HFF-Myc (cell line): Measurements from ENCODE around the gene FPGS.
A peak's percentile ranks its signal among the peaks of the same experiment; 100 is the strongest.

Source experiments
- DNase-seq: peaks from one replicate; pipeline ENCODE4 v3.0.0-alpha.2; 2011; ENCODE audit warnings: low read depth; ENCODE audit errors: extremely low read depth
- H3K4me3 ChIP-seq: replicated peaks from 2 replicates; pipeline ENCODE4 v1.5.1; 2011; ENCODE audit warnings: low read depth, mild to moderate bottlenecking, control low read depth, low read length
- TF ChIP-seq, protein P1 (sequence below): IDR thresholded peaks from 2 replicates; pipeline ENCODE4 v1.5.1; 2012; ENCODE audit warnings: mild to moderate bottlenecking, low read depth, low read length, control low read depth; ENCODE audit errors: missing control alignments

Gene FPGS

GRCh38 chr9:127785023-127785932, 17.4 kb upstream of the FPGS start:
- TF ChIP-seq, protein P1, sequence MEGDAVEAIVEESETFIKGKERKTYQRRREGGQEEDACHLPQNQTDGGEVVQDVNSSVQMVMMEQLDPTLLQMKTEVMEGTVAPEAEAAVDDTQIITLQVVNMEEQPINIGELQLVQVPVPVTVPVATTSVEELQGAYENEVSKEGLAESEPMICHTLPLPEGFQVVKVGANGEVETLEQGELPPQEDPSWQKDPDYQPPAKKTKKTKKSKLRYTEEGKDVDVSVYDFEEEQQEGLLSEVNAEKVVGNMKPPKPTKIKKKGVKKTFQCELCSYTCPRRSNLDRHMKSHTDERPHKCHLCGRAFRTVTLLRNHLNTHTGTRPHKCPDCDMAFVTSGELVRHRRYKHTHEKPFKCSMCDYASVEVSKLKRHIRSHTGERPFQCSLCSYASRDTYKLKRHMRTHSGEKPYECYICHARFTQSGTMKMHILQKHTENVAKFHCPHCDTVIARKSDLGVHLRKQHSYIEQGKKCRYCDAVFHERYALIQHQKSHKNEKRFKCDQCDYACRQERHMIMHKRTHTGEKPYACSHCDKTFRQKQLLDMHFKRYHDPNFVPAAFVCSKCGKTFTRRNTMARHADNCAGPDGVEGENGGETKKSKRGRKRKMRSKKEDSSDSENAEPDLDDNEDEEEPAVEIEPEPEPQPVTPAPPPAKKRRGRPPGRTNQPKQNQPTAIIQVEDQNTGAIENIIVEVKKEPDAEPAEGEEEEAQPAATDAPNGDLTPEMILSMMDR, result peak; percentile 74
- H3K4me3 ChIP-seq, result peak overlapping the region; percentile 86
- DNase-seq, result no peak

GRCh38 chr9:127785933-127786772, 16.5 kb upstream of the FPGS start, which contains the start of gene CDK9:
Gene CDK9 (plus strand): TSS chr9:127786034. CDS start chr9:127786149, 115 bp downstream.
- peak within 1 kb of the TSS; percentile 86 for H3K4me3 ChIP-seq
- TF ChIP-seq, protein P1, result no peak
- DNase-seq, result no peak

- DNase-seq, result no peak
- TF ChIP-seq, protein P1, result peak; percentile 40
- peak overlapping the region; percentile 86 for H3K4me3 ChIP-seq
These were observed 15.9 kb upstream of the FPGS start for GRCh38 chr9:127786773-127787104.

- H3K4me3 ChIP-seq, result no peak overlapping the region
- DNase-seq, result no peak
- TF ChIP-seq, protein P1, result no peak
These were observed 14.2 kb upstream of the FPGS start for GRCh38 chr9:127788337-127789011.

DNA sequence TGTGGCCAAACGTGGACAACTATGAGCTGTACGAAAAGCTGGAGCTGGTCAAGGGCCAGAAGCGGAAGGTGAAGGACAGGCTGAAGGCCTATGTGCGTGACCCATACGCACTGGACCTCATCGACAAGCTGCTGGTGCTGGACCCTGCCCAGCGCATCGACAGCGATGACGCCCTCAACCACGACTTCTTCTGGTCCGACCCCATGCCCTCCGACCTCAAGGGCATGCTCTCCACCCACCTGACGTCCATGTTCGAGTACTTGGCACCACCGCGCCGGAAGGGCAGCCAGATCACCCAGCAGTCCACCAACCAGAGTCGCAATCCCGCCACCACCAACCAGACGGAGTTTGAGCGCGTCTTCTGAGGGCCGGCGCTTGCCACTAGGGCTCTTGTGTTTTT, 13.5 kb upstream of the FPGS start:
- no peak for DNase-seq
- H3K4me3 ChIP-seq, result no peak overlapping the region
- TF ChIP-seq, protein P1, result no peak

GRCh38 chr9:127790094-127790855, 12.4 kb upstream of the FPGS start:
- TF ChIP-seq, protein P1, result no peak
- DNase-seq, result no peak
- H3K4me3 ChIP-seq, result no peak overlapping the region
